HL-60 (cell line): ENCODE measurements around the gene CETP.

Experiments used
- GABPA ChIP-seq: IDR thresholded peaks from 2 replicates; pipeline ENCODE4 v1.6.1; 2012; ENCODE audit warnings: low read depth
- POLR2AphosphoS5 ChIP-seq: IDR thresholded peaks from 2 replicates; pipeline ENCODE4 v1.6.1; 2012; ENCODE audit warnings: low read depth
- SPI1 ChIP-seq: IDR thresholded peaks from 2 replicates; pipeline ENCODE4 v1.6.1; 2012; ENCODE audit warnings: low read depth, mild to moderate bottlenecking, borderline replicate concordance
- TF ChIP-seq, protein P1 (sequence below): IDR thresholded peaks from one replicate; pipeline ENCODE4 v1.5.1; 2011; ENCODE audit warnings: low read length, control low read depth, inconsistent platforms; ENCODE audit not compliant: insufficient read depth
- TF ChIP-seq, protein P2 (sequence below): IDR thresholded peaks from 2 replicates; pipeline ENCODE4 v1.6.1; 2012; ENCODE audit warnings: low read depth; ENCODE audit not compliant: insufficient replicate concordance

DNA sequence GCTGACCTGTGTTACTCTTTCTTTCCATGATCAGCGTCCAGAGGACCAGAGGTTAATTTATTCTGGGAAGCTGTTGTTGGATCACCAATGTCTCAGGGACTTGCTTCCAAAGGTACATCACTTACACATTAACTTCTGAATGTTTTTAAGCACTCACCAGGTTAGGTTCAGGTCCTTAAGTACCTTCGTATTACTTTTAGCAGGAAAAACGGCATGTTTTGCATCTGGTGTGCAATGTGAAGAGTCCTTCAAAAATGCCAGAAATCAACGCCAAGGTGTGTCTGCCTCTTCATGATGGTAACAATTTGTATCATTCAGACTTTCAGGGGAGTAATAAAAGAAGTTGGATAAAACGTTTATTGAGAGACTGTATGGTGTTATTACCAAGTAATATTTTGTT is 26.5 kb upstream of the CETP start:
- TF ChIP-seq SPI1: no peak
- TF ChIP-seq, protein P1, sequence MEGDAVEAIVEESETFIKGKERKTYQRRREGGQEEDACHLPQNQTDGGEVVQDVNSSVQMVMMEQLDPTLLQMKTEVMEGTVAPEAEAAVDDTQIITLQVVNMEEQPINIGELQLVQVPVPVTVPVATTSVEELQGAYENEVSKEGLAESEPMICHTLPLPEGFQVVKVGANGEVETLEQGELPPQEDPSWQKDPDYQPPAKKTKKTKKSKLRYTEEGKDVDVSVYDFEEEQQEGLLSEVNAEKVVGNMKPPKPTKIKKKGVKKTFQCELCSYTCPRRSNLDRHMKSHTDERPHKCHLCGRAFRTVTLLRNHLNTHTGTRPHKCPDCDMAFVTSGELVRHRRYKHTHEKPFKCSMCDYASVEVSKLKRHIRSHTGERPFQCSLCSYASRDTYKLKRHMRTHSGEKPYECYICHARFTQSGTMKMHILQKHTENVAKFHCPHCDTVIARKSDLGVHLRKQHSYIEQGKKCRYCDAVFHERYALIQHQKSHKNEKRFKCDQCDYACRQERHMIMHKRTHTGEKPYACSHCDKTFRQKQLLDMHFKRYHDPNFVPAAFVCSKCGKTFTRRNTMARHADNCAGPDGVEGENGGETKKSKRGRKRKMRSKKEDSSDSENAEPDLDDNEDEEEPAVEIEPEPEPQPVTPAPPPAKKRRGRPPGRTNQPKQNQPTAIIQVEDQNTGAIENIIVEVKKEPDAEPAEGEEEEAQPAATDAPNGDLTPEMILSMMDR: no peak
- TF ChIP-seq, protein P2, sequence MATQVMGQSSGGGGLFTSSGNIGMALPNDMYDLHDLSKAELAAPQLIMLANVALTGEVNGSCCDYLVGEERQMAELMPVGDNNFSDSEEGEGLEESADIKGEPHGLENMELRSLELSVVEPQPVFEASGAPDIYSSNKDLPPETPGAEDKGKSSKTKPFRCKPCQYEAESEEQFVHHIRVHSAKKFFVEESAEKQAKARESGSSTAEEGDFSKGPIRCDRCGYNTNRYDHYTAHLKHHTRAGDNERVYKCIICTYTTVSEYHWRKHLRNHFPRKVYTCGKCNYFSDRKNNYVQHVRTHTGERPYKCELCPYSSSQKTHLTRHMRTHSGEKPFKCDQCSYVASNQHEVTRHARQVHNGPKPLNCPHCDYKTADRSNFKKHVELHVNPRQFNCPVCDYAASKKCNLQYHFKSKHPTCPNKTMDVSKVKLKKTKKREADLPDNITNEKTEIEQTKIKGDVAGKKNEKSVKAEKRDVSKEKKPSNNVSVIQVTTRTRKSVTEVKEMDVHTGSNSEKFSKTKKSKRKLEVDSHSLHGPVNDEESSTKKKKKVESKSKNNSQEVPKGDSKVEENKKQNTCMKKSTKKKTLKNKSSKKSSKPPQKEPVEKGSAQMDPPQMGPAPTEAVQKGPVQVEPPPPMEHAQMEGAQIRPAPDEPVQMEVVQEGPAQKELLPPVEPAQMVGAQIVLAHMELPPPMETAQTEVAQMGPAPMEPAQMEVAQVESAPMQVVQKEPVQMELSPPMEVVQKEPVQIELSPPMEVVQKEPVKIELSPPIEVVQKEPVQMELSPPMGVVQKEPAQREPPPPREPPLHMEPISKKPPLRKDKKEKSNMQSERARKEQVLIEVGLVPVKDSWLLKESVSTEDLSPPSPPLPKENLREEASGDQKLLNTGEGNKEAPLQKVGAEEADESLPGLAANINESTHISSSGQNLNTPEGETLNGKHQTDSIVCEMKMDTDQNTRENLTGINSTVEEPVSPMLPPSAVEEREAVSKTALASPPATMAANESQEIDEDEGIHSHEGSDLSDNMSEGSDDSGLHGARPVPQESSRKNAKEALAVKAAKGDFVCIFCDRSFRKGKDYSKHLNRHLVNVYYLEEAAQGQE: no peak
- TF ChIP-seq POLR2AphosphoS5: no peak
- no peak for TF ChIP-seq GABPA
